ENCODE data around the gene URM1. TPM values are rescaled to one million over a fixed set of nuclear protein-coding genes. Genes with fewer than 3 reads are reported as not detected.

Gene URM1
- polyA plus RNA-seq, 1 experiment: 95.7 TPM

- no peak for DNase-seq (ENCODE audit: low read depth)
- no peaks in the 10 kb centered on the region for H3K36me3 ChIP-seq (ENCODE audit: control insufficient read depth, insufficient read depth, low read length)
- H3K27me3 ChIP-seq (ENCODE audit: control insufficient read depth, insufficient read depth, low read length): peaks cover 6% of the 10 kb centered on the region; the same call in 1 of the 2 replicates
- H3K4me3 ChIP-seq (ENCODE audit: low read depth, low read length): no peak overlapping the region
- ChIA-PET CTCF (interaction anchor here (0.9 to 3.5 kb wide), 3 partner anchors 13 to 23 kb away, joined by 3 to 24 read pairs (median 3); partner anchors contain the start of gene CERCAM), POLR2A (no interaction called here)
- TF ChIP-seq CTCF (IDR thresholded peaks at IDR 0.05; ENCODE audit: insufficient read depth, low read depth, low read length): no peak
Measured at GRCh38 chr9:128397831-128398230, 26.7 kb downstream of the URM1 start.

GRCh38 chr9:128399861-128400260, 28.7 kb downstream of the URM1 start:
- no peak overlapping the region for H3K4me3 ChIP-seq (ENCODE audit: low read depth, low read length)
- DNase-seq (ENCODE audit: low read depth): no peak
- H3K27me3 ChIP-seq (ENCODE audit: control insufficient read depth, insufficient read depth, low read length): peaks cover 6% of the 10 kb centered on the region; the same call in 1 of the 2 replicates
- no peak for TF ChIP-seq CTCF (IDR thresholded peaks at IDR 0.05; ENCODE audit: insufficient read depth, low read depth, low read length)
- ChIA-PET CTCF (interaction anchor here (1.1 kb wide), 1 partner anchor 38 kb away, joined by 4 read pairs; no protein-coding TSS in a partner anchor), POLR2A (no interaction called here)
- no peaks in the 10 kb centered on the region for H3K36me3 ChIP-seq (ENCODE audit: control insufficient read depth, insufficient read depth, low read length)

GRCh38 chr9:128404560-128404959, 33.4 kb downstream of the URM1 start:
- H3K4me3 ChIP-seq (ENCODE audit: low read depth, low read length): no peak overlapping the region
- POLR2A ChIA-PET: no interaction called here
- CTCF ChIA-PET: interaction anchor here (0.8 kb wide), 1 partner anchor 66 kb away, joined by 3 read pairs; no protein-coding TSS in a partner anchor

GRCh38 chr9:128405077-128405779, 34.1 kb downstream of the URM1 start:
- DNase-seq (ENCODE audit: low read depth): no peak
- H3K27me3 ChIP-seq (ENCODE audit: control insufficient read depth, insufficient read depth, low read length): no peaks in the 10 kb centered on the region
- H3K4me3 ChIP-seq (ENCODE audit: low read depth, low read length): no peak overlapping the region
- no peaks in the 10 kb centered on the region for H3K36me3 ChIP-seq (ENCODE audit: control insufficient read depth, insufficient read depth, low read length)
- CTCF ChIA-PET: interaction anchor here (10.5 kb wide), 1 partner anchor 44 kb away, joined by 108 read pairs; no protein-coding TSS in a partner anchor
- TF ChIP-seq CTCF (IDR thresholded peaks at IDR 0.05; ENCODE audit: insufficient read depth, low read depth, low read length): no peak
- POLR2A ChIA-PET: no interaction called here

More at GRCh38 chr9:128404560-128404959, 33.4 kb downstream of the URM1 start:
- DNase-seq (ENCODE audit: low read depth): no peak
- peaks cover 2% of the 10 kb centered on the region; the same call in 1 of the 2 replicates for H3K27me3 ChIP-seq (ENCODE audit: control insufficient read depth, insufficient read depth, low read length)
- no peaks in the 10 kb centered on the region for H3K36me3 ChIP-seq (ENCODE audit: control insufficient read depth, insufficient read depth, low read length)
- TF ChIP-seq CTCF (IDR thresholded peaks at IDR 0.05; ENCODE audit: insufficient read depth, low read depth, low read length): no peak

GRCh38 chr9:128405780-128406171, 34.6 kb downstream of the URM1 start:
- Histone ChIP-seq H3K4me3 (ENCODE audit: low read depth, low read length) (no peak overlapping the region), H3K36me3 (ENCODE audit: control insufficient read depth, insufficient read depth, low read length) (no peaks in the 10 kb centered on the region), H3K27me3 (ENCODE audit: control insufficient read depth, insufficient read depth, low read length) (no peaks in the 10 kb centered on the region)
- POLR2A ChIA-PET: no interaction called here
- DNase-seq (ENCODE audit: low read depth): no peak
- CTCF ChIA-PET: interaction anchor here (2.8 to 10.5 kb wide), 2 partner anchors 13 to 44 kb away, joined by 20 to 108 read pairs; partner anchors contain the start of gene CERCAM
- TF ChIP-seq CTCF (IDR thresholded peaks at IDR 0.05; ENCODE audit: insufficient read depth, low read depth, low read length): no peak
